GM23338 (cell line): ENCODE data around the gene CRYBG2. TPM values are rescaled to one million over a fixed set of nuclear protein-coding genes. Genes with fewer than 3 reads are reported as not detected.

ENCODE experiments used
- ATAC-seq: fragments of 200-7000 bp; cut with Tn5 transposase; 3 replicates; pipeline ENCODE4 v1.9.1; 2020
- DNase-seq: peaks from one replicate; pipeline ENCODE4 v3.0.0-alpha.2; 2015; ENCODE audit warnings: low spot score
- H2AFZ ChIP-seq: fragments of 200-600 bp; sonication (generic); 2 replicates; pipeline ENCODE4 v1.8.0; 2016; ENCODE audit warnings: antibody characterized with exemption, mild to moderate bottlenecking, moderate library complexity
- H3F3A ChIP-seq: fragments of 200-600 bp; sonication (generic); replicated peaks from 2 replicates; pipeline ENCODE4 v1.8.0; 2017; ENCODE audit warnings: antibody characterized with exemption, mixed run types, low read depth
- H3K27ac ChIP-seq: fragments of 200-600 bp; sonication (generic); 2 replicates; pipeline ENCODE4 v1.6.1; 2016; ENCODE audit warnings: low read depth
- H3K27me3 ChIP-seq: fragments of 200-600 bp; sonication (generic); 2 replicates; pipeline ENCODE4 v1.8.0; 2016; ENCODE audit warnings: mild to moderate bottlenecking, mixed run types, moderate library complexity; ENCODE audit not compliant: insufficient read depth
- H3K36me3 ChIP-seq: fragments of 200-600 bp; sonication (generic); 2 replicates; pipeline ENCODE4 v1.8.0; 2016; ENCODE audit warnings: mild to moderate bottlenecking; ENCODE audit not compliant: insufficient read depth
- H3K4me1 ChIP-seq: fragments of 200-600 bp; sonication (generic); 2 replicates; pipeline ENCODE4 v1.8.0; 2016; ENCODE audit warnings: mild to moderate bottlenecking, moderate library complexity; ENCODE audit not compliant: insufficient read depth
- H3K4me2 ChIP-seq: fragments of 200-600 bp; sonication (generic); 2 replicates; pipeline ENCODE4 v1.7.1; 2017; ENCODE audit warnings: mixed run types
- H3K4me3 ChIP-seq: fragments of 200-600 bp; sonication (generic); 2 replicates; pipeline ENCODE4 v1.6.1; 2016; ENCODE audit warnings: mixed run types
- H3K79me2 ChIP-seq: fragments of 200-600 bp; sonication (generic); replicated peaks from 2 replicates; pipeline ENCODE4 v1.8.0; 2017; ENCODE audit warnings: mild to moderate bottlenecking; ENCODE audit not compliant: insufficient read depth
- H3K9me2 ChIP-seq: fragments of 200-600 bp; sonication (generic); 2 replicates; pipeline ENCODE4 v1.8.0; 2017; ENCODE audit not compliant: insufficient read depth
- H4K20me1 ChIP-seq: fragments of 200-600 bp; sonication (generic); replicated peaks from 2 replicates; pipeline ENCODE4 v1.8.0; 2017; ENCODE audit warnings: mild to moderate bottlenecking; ENCODE audit not compliant: insufficient read depth
- H3K27ac Mint-ChIP-seq: 2 replicates; pipeline ENCODE4 v1.8.0; 2020; ENCODE audit warnings: inconsistent platforms, mild to moderate bottlenecking, moderate library complexity, mixed read lengths
- H3K27me3 Mint-ChIP-seq: 3 replicates; pipeline ENCODE4 v1.8.0; 2022; ENCODE audit warnings: low read depth, mild to moderate bottlenecking, moderate library complexity, mixed read lengths, inconsistent platforms; ENCODE audit not compliant: insufficient read depth, poor library complexity
- H3K36me3 Mint-ChIP-seq: 3 replicates; pipeline ENCODE4 v1.8.0; 2021; ENCODE audit warnings: low read depth, mild to moderate bottlenecking, inconsistent platforms, moderate library complexity, mixed read lengths
- H3K4me1 Mint-ChIP-seq: 3 replicates; pipeline ENCODE4 v1.8.0; 2020; ENCODE audit warnings: mild to moderate bottlenecking, inconsistent platforms, mixed read lengths
- H3K4me3 Mint-ChIP-seq: 3 replicates; pipeline ENCODE4 v1.8.0; 2021; ENCODE audit warnings: moderate library complexity, mild to moderate bottlenecking, inconsistent platforms, mixed read lengths
- H3K9me3 Mint-ChIP-seq: 3 replicates; pipeline ENCODE4 v1.8.0; 2020; ENCODE audit warnings: moderate library complexity, mild to moderate bottlenecking, inconsistent platforms, mixed read lengths
- EZH2phosphoT487 ChIP-seq: fragments of 200-600 bp; sonication (generic); IDR thresholded peaks from one replicate; pipeline ENCODE4 v1.8.1; 2018; ENCODE audit warnings: antibody characterized with exemption; ENCODE audit not compliant: unreplicated experiment
- JUNB ChIP-seq: IDR thresholded peaks from one replicate; pipeline ENCODE4 v1.6.1; 2016; ENCODE audit warnings: antibody characterized with exemption; ENCODE audit not compliant: unreplicated experiment
- POLR2AphosphoS5 ChIP-seq: IDR thresholded peaks from 2 replicates; pipeline ENCODE4 v1.6.1; 2016; ENCODE audit warnings: antibody characterized with exemption, low read depth
- ZNF114 ChIP-seq: fragments of 250-450 bp; sonication (Bioruptor Pico); IDR thresholded peaks from 2 replicates; pipeline ENCODE4 v1.5.0; 2020; ENCODE audit warnings: mild to moderate bottlenecking, moderate library complexity
- ZNF331 ChIP-seq: fragments of 250-450 bp; sonication (Bioruptor Pico); IDR thresholded peaks from 2 replicates; pipeline ENCODE4 v1.5.0; 2020; ENCODE audit warnings: low read depth, mild to moderate bottlenecking, moderate library complexity
- polyA plus RNA-seq: library from polyadenylated mRNA; unstranded; fragments of >200 nt; fragmentation: Nextera tagmentation; extraction: Ambion mirVana; gene quantifications from 2 replicates; pipeline ENCODE4 v1.2.1, GENCODE V29; 2016
- total RNA-seq: library from RNA; depleted of rRNA; stranded (reverse); fragments of >200 nt; shearing (Covaris generic); gene quantifications from 2 replicates; pipeline ENCODE4 v1.2.3, GENCODE V29; 2014
- TF ChIP-seq, protein P1 (sequence below): fragments of 250-450 bp; sonication (Bioruptor Pico); IDR thresholded peaks from 2 replicates; pipeline ENCODE4 v1.5.0; 2020; ENCODE audit warnings: mild to moderate bottlenecking, moderate library complexity
- TF ChIP-seq, protein P2 (sequence below): IDR thresholded peaks from 2 replicates; pipeline ENCODE4 v1.6.1; 2016; ENCODE audit warnings: antibody characterized with exemption
- TF ChIP-seq, protein P3 (sequence below), 2 experiments: fragments of 200-600 bp in 1 of 2; sonication (generic) in 1 of 2; conservative IDR thresholded peaks; 2 replicates each; pipeline versions ENCODE4 v1.5.1 to v1.6.1; 2016 to 2017; ENCODE audit warnings: antibody characterized with exemption in 2 of 2, low read depth in 2 of 2, mild to moderate bottlenecking in 2 of 2, moderate library complexity in 1 of 2

Gene CRYBG2
- total and polyA plus RNA-seq, 2 experiments from 2014 or later: 17.6 to 18.4 TPM

DNA sequence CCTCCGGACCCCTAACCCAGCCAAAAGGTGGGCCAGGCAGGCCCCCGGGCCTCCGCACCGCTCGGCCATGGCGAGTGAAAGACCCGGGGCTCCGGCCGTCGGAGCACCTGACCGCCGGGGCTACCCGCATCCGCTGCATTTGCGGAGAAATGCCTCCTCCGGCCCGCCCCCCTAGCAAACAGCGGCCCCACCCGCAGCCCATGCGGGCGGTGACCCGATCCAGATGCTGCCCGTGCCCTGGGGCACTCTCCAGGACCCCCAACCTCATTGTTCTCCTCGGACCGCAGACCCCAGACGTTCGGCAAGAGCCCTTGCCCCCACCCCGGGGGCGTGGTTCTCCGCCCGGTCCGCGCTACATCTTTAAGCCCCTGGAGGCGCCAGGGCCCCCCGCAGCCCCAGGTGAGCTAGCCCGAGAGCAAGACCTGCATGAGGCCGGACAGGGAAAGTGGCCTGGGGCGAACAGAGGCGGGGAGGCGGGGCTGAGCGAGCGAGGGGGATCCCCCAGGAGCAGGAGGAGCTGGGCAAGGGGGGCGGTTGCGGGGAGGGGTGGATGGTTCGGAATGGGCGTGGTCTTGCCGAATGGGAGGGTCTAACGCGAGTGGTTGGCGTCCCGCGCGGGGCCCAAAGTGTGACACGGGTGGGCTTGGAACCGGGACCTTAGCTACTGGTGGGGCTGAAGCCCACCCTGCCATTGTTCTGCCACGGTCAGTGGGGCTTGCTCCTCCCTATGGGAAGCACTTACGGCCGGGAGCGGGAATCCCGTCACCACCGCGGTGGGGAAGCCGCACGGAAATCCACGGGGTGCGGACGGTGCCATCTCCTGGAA lies 6.3 kb upstream of the CRYBG2 start:
- Histone ChIP-seq H4K20me1 (no peaks in the 10 kb centered on the region), H3F3A (peaks cover 16% of the 10 kb centered on the region; the same call in 1 of the 2 replicates), H3K4me3 (peak overlapping the region; percentile 84), H3K4me2 (peak overlapping the region; percentile 90), H3K27me3 (peaks cover 37% of the 10 kb centered on the region), H2AFZ (peak overlapping the region; percentile 98), H3K79me2 (no peaks in the 10 kb centered on the region), H3K27ac (no peak overlapping the region), H3K4me1 (peaks cover 15% of the 10 kb centered on the region), H3K9me2 (no peaks in the 10 kb centered on the region), H3K36me3 (no peaks in the 10 kb centered on the region)
- H3K4me1 Mint-ChIP-seq: peaks cover 43% of the 10 kb centered on the region
- DNase-seq (peak; percentile 88), ATAC-seq (peak; percentile 77)
- peaks cover 41% of the 10 kb centered on the region for H3K27me3 Mint-ChIP-seq
- peak overlapping the region; percentile 81 for H3K4me3 Mint-ChIP-seq
- no peaks in the 10 kb centered on the region for H3K9me3 Mint-ChIP-seq
- H3K27ac Mint-ChIP-seq: no peak overlapping the region
- TF ChIP-seq POLR2AphosphoS5 (peak; percentile 58), ZNF114 (no peak), EZH2phosphoT487 (no peak), JUNB (no peak), ZNF331 (CRISPR knock-in tag) (no peak)
- TF ChIP-seq, protein P1, sequence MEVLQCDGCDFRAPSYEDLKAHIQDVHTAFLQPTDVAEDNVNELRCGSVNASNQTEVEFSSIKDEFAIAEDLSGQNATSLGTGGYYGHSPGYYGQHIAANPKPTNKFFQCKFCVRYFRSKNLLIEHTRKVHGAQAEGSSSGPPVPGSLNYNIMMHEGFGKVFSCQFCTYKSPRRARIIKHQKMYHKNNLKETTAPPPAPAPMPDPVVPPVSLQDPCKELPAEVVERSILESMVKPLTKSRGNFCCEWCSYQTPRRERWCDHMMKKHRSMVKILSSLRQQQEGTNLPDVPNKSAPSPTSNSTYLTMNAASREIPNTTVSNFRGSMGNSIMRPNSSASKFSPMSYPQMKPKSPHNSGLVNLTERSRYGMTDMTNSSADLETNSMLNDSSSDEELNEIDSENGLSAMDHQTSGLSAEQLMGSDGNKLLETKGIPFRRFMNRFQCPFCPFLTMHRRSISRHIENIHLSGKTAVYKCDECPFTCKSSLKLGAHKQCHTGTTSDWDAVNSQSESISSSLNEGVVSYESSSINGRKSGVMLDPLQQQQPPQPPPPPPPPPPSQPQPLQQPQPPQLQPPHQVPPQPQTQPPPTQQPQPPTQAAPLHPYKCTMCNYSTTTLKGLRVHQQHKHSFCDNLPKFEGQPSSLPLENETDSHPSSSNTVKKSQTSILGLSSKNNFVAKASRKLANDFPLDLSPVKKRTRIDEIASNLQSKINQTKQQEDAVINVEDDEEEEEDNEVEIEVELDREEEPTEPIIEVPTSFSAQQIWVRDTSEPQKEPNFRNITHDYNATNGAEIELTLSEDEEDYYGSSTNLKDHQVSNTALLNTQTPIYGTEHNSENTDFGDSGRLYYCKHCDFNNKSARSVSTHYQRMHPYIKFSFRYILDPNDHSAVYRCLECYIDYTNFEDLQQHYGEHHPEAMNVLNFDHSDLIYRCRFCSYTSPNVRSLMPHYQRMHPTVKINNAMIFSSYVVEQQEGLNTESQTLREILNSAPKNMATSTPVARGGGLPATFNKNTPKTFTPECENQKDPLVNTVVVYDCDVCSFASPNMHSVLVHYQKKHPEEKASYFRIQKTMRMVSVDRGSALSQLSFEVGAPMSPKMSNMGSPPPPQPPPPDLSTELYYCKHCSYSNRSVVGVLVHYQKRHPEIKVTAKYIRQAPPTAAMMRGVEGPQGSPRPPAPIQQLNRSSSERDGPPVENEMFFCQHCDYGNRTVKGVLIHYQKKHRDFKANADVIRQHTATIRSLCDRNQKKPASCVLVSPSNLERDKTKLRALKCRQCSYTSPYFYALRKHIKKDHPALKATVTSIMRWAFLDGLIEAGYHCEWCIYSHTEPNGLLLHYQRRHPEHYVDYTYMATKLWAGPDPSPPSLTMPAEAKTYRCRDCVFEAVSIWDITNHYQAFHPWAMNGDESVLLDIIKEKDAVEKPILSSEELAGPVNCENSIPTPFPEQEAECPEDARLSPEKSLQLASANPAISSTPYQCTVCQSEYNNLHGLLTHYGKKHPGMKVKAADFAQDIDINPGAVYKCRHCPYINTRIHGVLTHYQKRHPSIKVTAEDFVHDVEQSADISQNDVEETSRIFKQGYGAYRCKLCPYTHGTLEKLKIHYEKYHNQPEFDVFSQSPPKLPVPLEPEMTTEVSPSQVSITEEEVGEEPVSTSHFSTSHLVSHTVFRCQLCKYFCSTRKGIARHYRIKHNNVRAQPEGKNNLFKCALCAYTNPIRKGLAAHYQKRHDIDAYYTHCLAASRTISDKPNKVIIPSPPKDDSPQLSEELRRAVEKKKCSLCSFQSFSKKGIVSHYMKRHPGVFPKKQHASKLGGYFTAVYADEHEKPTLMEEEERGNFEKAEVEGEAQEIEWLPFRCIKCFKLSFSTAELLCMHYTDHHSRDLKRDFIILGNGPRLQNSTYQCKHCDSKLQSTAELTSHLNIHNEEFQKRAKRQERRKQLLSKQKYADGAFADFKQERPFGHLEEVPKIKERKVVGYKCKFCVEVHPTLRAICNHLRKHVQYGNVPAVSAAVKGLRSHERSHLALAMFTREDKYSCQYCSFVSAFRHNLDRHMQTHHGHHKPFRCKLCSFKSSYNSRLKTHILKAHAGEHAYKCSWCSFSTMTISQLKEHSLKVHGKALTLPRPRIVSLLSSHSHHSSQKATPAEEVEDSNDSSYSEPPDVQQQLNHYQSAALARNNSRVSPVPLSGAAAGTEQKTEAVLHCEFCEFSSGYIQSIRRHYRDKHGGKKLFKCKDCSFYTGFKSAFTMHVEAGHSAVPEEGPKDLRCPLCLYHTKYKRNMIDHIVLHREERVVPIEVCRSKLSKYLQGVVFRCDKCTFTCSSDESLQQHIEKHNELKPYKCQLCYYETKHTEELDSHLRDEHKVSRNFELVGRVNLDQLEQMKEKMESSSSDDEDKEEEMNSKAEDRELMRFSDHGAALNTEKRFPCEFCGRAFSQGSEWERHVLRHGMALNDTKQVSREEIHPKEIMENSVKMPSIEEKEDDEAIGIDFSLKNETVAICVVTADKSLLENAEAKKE: no peak
- TF ChIP-seq, protein P2, sequence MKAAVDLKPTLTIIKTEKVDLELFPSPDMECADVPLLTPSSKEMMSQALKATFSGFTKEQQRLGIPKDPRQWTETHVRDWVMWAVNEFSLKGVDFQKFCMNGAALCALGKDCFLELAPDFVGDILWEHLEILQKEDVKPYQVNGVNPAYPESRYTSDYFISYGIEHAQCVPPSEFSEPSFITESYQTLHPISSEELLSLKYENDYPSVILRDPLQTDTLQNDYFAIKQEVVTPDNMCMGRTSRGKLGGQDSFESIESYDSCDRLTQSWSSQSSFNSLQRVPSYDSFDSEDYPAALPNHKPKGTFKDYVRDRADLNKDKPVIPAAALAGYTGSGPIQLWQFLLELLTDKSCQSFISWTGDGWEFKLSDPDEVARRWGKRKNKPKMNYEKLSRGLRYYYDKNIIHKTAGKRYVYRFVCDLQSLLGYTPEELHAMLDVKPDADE: no peak; the same call in 1 of the 2 replicates
- TF ChIP-seq, protein P3, sequence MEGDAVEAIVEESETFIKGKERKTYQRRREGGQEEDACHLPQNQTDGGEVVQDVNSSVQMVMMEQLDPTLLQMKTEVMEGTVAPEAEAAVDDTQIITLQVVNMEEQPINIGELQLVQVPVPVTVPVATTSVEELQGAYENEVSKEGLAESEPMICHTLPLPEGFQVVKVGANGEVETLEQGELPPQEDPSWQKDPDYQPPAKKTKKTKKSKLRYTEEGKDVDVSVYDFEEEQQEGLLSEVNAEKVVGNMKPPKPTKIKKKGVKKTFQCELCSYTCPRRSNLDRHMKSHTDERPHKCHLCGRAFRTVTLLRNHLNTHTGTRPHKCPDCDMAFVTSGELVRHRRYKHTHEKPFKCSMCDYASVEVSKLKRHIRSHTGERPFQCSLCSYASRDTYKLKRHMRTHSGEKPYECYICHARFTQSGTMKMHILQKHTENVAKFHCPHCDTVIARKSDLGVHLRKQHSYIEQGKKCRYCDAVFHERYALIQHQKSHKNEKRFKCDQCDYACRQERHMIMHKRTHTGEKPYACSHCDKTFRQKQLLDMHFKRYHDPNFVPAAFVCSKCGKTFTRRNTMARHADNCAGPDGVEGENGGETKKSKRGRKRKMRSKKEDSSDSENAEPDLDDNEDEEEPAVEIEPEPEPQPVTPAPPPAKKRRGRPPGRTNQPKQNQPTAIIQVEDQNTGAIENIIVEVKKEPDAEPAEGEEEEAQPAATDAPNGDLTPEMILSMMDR (conservative IDR thresholded peaks at IDR 0.05; ENCODE audit: low read depth in 2 of 2): no peak
- H3K36me3 Mint-ChIP-seq: no peaks in the 10 kb centered on the region
